ENCODE results near the gene AFAP1L1.
A peak's percentile ranks its signal among the peaks of the same experiment; 100 is the strongest.

The AFAP1L1 gene

DNA sequence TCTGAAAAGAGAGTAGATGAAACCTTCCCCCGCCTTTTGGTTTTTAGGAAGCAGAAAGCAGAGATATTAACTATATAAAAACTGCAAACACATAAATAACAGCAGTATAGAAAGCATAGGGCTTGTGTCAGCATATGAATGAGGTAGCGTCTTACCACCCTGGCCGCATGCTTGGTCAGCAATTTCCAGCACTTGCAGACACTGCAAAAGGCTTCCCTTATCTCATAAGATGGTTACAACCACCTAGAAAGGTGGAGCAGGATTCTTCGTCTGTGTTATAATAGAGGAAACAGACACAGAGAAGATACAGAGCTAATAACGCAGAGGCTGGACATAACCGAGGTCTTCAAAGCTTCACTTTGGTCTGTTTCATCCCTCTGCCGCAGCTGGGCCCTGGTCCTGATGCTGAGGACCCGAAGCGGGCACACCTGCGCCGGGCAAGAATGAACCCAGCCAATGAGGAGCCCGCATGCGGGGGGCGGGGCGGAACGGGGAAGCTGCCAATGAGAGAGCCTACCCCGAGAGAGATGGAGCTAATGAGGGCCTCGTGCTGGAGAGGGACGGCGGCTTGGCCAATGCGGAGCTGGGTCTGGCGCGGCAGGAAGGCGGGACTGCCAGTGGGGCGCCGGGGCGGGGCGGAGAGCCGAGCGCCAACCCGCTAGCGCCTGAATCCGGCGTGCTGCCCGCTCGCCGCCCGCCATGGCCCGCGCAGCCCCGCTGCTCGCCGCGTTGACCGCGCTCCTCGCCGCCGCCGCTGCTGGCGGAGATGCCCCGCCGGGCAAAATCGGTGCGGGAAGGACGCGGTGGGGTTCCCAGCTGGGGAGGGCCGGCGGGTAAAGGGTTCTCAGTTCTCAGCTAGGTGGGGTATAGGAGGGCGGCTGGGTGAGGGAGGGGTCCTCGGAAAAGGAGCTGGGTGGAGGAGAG lies 86.0 kb downstream of the AFAP1L1 start, which contains the start of gene PCYOX1L (continued):
- TF ChIP-seq ZNF292 (tag by site-specific recombination; IDR thresholded peaks at IDR 0.05; ENCODE audit: borderline replicate concordance, low read depth), result no peak
- no peak for TF ChIP-seq ZNF544 (tag by site-specific recombination; IDR thresholded peaks at IDR 0.05)
- TF ChIP-seq YY1 (tag by site-specific recombination; IDR thresholded peaks at IDR 0.05), result no peak
- TF ChIP-seq, protein P1, sequence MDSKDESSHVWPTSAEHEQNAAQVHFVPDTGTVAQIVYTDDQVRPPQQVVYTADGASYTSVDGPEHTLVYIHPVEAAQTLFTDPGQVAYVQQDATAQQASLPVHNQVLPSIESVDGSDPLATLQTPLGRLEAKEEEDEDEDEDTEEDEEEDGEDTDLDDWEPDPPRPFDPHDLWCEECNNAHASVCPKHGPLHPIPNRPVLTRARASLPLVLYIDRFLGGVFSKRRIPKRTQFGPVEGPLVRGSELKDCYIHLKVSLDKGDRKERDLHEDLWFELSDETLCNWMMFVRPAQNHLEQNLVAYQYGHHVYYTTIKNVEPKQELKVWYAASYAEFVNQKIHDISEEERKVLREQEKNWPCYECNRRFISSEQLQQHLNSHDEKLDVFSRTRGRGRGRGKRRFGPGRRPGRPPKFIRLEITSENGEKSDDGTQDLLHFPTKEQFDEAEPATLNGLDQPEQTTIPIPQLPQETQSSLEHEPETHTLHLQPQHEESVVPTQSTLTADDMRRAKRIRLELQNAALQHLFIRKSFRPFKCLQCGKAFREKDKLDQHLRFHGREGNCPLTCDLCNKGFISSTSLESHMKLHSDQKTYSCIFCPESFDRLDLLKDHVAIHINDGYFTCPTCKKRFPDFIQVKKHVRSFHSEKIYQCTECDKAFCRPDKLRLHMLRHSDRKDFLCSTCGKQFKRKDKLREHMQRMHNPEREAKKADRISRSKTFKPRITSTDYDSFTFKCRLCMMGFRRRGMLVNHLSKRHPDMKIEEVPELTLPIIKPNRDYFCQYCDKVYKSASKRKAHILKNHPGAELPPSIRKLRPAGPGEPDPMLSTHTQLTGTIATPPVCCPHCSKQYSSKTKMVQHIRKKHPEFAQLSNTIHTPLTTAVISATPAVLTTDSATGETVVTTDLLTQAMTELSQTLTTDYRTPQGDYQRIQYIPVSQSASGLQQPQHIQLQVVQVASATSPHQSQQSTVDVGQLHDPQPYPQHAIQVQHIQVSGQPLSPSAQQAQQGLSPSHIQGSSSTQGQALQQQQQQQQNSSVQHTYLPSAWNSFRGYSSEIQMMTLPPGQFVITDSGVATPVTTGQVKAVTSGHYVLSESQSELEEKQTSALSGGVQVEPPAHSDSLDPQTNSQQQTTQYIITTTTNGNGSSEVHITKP (tag by site-specific recombination; IDR thresholded peaks at IDR 0.05), result peak; percentile 100
- TF ChIP-seq ZNF600 (tag by site-specific recombination; IDR thresholded peaks at IDR 0.05), result no peak
- TF ChIP-seq ZNF585B (tag by site-specific recombination; IDR thresholded peaks at IDR 0.05), result no peak
- peak; percentile 71; the same call in 1 of the 2 replicates for TF ChIP-seq ZNF561 (tag by site-specific recombination; IDR thresholded peaks at IDR 0.05; ENCODE audit: borderline replicate concordance)
- TF ChIP-seq ZIC2 (tag by site-specific recombination; IDR thresholded peaks at IDR 0.05), result 0 out of 2 replicates have a peak, but pooled peaks have one; percentile 87
- no peak for TF ChIP-seq ZNF175 (tag by site-specific recombination; IDR thresholded peaks at IDR 0.05)
- peak; percentile 91 for TF ChIP-seq KLF10 (tag by site-specific recombination; IDR thresholded peaks at IDR 0.05)
- TF ChIP-seq ZNF302 (tag by site-specific recombination; IDR thresholded peaks at IDR 0.05; ENCODE audit: low read depth), result no peak
- no peak for TF ChIP-seq ZNF121 (tag by site-specific recombination; IDR thresholded peaks at IDR 0.05)
- no peak for TF ChIP-seq TRIM28 (IDR thresholded peaks at IDR 0.05; ENCODE audit: borderline replicate concordance, low read length)
- TF ChIP-seq ZNF837 (tag by site-specific recombination; IDR thresholded peaks at IDR 0.05), result no peak
- TF ChIP-seq, protein P2, sequence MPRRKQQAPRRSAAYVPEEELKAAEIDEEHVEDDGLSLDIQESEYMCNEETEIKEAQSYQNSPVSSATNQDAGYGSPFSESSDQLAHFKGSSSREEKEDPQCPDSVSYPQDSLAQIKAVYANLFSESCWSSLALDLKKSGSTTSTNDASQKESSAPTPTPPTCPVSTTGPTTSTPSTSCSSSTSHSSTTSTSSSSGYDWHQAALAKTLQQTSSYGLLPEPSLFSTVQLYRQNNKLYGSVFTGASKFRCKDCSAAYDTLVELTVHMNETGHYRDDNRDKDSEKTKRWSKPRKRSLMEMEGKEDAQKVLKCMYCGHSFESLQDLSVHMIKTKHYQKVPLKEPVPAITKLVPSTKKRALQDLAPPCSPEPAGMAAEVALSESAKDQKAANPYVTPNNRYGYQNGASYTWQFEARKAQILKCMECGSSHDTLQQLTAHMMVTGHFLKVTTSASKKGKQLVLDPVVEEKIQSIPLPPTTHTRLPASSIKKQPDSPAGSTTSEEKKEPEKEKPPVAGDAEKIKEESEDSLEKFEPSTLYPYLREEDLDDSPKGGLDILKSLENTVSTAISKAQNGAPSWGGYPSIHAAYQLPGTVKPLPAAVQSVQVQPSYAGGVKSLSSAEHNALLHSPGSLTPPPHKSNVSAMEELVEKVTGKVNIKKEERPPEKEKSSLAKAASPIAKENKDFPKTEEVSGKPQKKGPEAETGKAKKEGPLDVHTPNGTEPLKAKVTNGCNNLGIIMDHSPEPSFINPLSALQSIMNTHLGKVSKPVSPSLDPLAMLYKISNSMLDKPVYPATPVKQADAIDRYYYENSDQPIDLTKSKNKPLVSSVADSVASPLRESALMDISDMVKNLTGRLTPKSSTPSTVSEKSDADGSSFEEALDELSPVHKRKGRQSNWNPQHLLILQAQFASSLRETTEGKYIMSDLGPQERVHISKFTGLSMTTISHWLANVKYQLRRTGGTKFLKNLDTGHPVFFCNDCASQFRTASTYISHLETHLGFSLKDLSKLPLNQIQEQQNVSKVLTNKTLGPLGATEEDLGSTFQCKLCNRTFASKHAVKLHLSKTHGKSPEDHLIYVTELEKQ (tag by site-specific recombination; IDR thresholded peaks at IDR 0.05; ENCODE audit: borderline replicate concordance), result no peak
- TF ChIP-seq, protein P3, sequence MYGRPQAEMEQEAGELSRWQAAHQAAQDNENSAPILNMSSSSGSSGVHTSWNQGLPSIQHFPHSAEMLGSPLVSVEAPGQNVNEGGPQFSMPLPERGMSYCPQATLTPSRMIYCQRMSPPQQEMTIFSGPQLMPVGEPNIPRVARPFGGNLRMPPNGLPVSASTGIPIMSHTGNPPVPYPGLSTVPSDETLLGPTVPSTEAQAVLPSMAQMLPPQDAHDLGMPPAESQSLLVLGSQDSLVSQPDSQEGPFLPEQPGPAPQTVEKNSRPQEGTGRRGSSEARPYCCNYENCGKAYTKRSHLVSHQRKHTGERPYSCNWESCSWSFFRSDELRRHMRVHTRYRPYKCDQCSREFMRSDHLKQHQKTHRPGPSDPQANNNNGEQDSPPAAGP (tag by site-specific recombination; IDR thresholded peaks at IDR 0.05), result no peak
- TF ChIP-seq, protein P4, sequence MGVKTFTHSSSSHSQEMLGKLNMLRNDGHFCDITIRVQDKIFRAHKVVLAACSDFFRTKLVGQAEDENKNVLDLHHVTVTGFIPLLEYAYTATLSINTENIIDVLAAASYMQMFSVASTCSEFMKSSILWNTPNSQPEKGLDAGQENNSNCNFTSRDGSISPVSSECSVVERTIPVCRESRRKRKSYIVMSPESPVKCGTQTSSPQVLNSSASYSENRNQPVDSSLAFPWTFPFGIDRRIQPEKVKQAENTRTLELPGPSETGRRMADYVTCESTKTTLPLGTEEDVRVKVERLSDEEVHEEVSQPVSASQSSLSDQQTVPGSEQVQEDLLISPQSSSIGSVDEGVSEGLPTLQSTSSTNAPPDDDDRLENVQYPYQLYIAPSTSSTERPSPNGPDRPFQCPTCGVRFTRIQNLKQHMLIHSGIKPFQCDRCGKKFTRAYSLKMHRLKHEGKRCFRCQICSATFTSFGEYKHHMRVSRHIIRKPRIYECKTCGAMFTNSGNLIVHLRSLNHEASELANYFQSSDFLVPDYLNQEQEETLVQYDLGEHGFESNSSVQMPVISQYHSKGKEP (tag by site-specific recombination; IDR thresholded peaks at IDR 0.05), result no peak
- TF ChIP-seq GLIS1 (tag by site-specific recombination; IDR thresholded peaks at IDR 0.05), result no peak
- 0 out of 2 replicates have a peak, but pooled peaks have one; percentile 22 for TF ChIP-seq YY2 (tag by site-specific recombination; IDR thresholded peaks at IDR 0.05)
- TF ChIP-seq ZBTB17 (tag by site-specific recombination; IDR thresholded peaks at IDR 0.05), result peak; percentile 71
- no peak for TF ChIP-seq TCF7L2 (IDR thresholded peaks at IDR 0.05; ENCODE audit: borderline replicate concordance, low read depth, low read length)
- no peak for TF ChIP-seq ZNF670 (tag by site-specific recombination; IDR thresholded peaks at IDR 0.05; ENCODE audit: low read depth)
- TF ChIP-seq, protein P5, sequence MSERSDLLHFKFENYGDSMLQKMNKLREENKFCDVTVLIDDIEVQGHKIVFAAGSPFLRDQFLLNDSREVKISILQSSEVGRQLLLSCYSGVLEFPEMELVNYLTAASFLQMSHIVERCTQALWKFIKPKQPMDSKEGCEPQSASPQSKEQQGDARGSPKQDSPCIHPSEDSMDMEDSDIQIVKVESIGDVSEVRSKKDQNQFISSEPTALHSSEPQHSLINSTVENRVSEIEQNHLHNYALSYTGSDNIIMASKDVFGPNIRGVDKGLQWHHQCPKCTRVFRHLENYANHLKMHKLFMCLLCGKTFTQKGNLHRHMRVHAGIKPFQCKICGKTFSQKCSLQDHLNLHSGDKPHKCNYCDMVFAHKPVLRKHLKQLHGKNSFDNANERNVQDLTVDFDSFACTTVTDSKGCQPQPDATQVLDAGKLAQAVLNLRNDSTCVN (tag by site-specific recombination; optimal IDR thresholded peaks at IDR 0.05), result peak; percentile 87
- no peak for TF ChIP-seq ZNF354C (tag by site-specific recombination; IDR thresholded peaks at IDR 0.05; ENCODE audit: borderline replicate concordance, low read depth)
- TF ChIP-seq, protein P6, sequence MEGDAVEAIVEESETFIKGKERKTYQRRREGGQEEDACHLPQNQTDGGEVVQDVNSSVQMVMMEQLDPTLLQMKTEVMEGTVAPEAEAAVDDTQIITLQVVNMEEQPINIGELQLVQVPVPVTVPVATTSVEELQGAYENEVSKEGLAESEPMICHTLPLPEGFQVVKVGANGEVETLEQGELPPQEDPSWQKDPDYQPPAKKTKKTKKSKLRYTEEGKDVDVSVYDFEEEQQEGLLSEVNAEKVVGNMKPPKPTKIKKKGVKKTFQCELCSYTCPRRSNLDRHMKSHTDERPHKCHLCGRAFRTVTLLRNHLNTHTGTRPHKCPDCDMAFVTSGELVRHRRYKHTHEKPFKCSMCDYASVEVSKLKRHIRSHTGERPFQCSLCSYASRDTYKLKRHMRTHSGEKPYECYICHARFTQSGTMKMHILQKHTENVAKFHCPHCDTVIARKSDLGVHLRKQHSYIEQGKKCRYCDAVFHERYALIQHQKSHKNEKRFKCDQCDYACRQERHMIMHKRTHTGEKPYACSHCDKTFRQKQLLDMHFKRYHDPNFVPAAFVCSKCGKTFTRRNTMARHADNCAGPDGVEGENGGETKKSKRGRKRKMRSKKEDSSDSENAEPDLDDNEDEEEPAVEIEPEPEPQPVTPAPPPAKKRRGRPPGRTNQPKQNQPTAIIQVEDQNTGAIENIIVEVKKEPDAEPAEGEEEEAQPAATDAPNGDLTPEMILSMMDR (tag by site-specific recombination; IDR thresholded peaks at IDR 0.05), result no peak

Data from HEK293 (cell line).